Measurements from ENCODE around the gene ITPK1.

The ITPK1 gene

GRCh38 chr14:92922155-92922735 lies 193.5 kb downstream of the ITPK1 start:
- DNase-seq (ENCODE audit: low spot score), result no peak

DNA sequence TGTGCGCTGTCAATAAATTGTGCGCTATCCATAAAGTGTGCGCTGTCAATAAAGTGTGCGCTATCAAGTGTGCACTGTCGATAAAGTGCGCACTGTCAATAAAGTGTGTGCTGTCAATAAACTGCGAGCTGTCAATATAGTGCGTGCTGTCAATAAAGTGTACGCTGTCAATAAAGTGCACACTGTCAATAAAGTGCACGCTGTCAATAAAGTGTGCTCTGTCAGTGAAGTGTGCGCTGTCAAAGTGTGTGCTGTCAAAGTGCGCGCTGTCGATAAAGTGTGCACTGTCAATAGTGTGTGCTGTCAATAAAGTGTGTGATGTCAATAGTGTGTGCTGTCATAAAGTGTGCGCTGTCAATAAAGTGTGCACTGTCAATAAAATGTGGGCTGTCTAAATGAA lies 195.7 kb downstream of the ITPK1 start:
- DNase-seq (ENCODE audit: low spot score), result no peak

- DNase-seq (ENCODE audit: low spot score), result no peak
Measured at GRCh38 chr14:92917956-92918355, 197.8 kb downstream of the ITPK1 start.

- DNase-seq (ENCODE audit: low spot score), result no peak
Measured at GRCh38 chr14:92917041-92917940, 198.4 kb downstream of the ITPK1 start.

DNA sequence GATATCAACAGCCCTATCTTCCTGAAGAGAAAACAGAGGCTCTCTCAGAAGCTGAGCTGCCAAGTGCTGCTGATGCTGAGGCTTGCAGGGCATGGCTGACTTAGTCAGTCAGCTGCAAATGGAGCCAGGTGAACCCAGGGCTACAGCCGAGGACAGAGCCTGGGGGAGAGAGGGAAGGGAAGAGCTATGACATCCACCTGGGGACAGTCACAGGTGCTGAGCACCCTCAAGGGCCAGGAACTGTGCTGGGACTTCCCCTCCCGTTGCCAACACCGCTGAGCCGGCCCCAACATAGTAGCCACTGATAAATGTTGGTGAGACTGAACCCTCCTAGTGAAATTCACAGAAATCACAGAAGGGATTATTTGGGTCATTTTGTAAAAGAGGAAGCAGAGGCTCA lies 199.5 kb downstream of the ITPK1 start:
- DNase-seq (ENCODE audit: low spot score), result no peak

DNA sequence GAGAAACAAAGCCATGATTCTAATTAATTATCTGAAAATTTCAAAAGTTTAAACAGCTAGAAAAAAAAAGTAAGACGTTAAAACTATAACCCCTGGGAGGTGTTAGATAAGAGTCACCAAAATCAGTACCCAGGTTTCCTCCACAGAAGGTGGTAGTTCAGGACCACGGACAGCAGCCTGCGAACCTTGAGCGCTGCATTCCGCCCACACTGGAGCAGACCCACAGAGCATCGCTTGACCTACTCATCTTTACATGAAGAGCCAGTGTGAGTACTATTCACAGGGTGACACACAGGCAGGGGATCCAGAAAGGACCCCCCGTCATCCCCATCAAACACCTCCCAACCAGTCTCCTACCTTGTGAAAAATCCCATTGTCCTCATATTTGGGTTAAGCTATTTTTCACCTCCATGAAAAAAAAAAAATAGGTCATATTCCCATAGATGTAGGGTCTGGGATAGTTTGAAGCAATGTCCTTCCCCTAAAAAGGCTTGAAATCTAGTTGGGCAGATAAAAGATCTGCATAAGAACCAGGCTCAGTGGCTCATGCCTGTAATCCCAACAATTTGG lies 201.6 kb downstream of the ITPK1 start:
- DNase-seq (ENCODE audit: low spot score), result no peak

DNA sequence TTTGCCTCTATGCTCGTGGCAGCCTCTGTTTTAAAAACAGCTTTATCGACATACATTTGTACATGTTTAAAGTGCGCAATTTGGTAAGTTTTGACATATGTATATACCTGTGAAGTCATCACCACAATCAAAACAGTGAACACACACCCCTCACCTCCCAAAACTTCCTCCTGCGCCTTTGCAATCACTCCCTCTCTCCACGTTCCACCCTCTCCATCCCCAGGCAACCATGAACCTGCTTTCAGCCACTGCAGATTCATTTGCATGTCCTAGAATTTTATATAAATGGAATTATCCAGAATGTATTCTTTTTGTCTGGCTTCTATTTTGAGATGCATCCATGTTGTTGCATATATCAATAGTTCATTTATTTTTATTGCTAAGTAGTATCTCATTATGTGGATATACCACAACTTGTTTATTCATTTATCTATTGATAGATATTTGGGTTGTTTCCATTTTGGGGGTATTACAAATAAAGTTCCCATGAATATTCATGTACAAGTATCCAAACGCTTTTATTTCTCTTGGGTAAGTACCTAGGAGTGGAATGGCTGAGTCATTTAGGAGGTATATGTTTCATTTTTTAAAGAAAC lies 208.3 kb downstream of the ITPK1 start:
- no peak for DNase-seq (ENCODE audit: low spot score)

DNA sequence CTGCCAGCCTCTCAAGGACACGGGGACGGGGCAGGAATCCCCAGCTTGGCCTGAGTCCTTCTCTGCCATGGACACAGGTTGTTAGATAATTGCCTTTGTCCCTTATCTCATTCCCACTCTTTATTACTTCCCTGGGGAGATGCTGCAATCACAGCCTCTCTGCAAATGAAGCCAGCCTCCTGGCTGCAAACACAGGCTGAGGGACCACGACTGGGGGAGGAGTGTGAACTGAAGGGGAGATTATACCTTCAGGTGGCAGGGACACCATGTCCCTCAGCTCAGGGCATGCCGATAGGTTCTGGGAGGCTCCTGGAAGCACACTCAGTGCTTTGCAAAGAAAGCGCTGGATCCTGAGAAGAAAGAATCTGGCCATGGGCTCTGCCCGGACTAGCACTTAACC lies 208.9 kb downstream of the ITPK1 start:
- no peak for DNase-seq (ENCODE audit: low spot score)

- DNase-seq (ENCODE audit: low spot score), result no peak
Measured at GRCh38 chr14:92906420-92906819, 209.3 kb downstream of the ITPK1 start.

- DNase-seq (ENCODE audit: low spot score), result no peak
Measured at GRCh38 chr14:92905667-92906066, 210.1 kb downstream of the ITPK1 start.

GRCh38 chr14:92903359-92903758 lies 212.4 kb downstream of the ITPK1 start:
- no peak for DNase-seq (ENCODE audit: low spot score)

- DNase-seq (ENCODE audit: low spot score), result no peak
Measured at GRCh38 chr14:92902726-92903125, 213.0 kb downstream of the ITPK1 start.

DNA sequence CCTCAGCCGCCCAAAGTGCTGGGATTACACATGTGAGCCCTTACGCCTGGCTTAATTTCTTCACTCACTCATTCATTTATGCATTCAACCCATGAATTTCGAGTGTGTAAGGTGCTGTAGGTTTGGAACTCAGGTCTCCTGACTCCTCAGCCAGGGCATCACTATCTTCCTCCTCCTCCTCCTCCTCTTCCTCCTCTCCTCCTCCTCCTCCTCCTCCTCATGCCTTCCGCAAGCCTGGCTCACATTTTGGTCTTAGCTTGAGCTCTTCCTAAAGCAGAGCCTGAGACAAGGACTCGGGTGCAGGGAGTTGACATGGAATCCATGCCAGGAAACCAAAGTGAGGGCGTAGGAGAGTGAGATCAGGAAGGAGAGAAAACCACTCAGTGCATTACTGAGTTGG lies 213.5 kb downstream of the ITPK1 start:
- no peak for DNase-seq (ENCODE audit: low spot score)

- no peak for DNase-seq (ENCODE audit: low spot score)
Measured at GRCh38 chr14:92900660-92901059, 215.1 kb downstream of the ITPK1 start.

DNA sequence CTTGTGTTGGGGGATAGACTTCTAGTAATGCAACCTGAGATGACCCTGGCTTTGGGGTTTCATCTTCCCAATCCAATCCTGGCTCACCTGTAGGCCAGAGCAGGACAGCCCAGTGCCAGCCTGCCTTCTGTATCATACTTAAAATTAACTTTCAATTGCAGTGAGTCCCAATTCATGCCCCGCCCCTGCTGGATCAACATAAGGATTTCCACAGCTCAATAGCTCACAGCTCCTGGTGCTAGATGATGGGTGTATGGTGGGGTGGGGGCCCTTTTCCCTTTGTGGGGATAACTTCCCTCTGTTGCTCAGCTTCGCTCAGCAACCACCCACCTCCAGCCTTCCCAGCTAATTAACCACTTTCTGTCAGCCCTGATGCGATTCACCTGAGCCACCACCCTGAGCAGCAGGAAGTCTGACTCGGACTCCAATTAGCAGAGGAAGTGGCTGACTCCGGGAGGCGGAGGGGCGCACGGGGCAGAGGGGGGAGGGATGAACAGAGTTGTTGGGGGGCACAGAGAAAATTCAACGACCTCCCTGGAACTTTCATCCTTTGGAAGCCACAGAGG lies 217.1 kb downstream of the ITPK1 start:
- DNase-seq (ENCODE audit: low spot score), result no peak

- no peak for DNase-seq (ENCODE audit: low spot score)
Measured at GRCh38 chr14:92897922-92898565, 217.7 kb downstream of the ITPK1 start.

- no peak for DNase-seq (ENCODE audit: low spot score)
Measured at GRCh38 chr14:92895352-92895878, 220.3 kb downstream of the ITPK1 start.

DNA sequence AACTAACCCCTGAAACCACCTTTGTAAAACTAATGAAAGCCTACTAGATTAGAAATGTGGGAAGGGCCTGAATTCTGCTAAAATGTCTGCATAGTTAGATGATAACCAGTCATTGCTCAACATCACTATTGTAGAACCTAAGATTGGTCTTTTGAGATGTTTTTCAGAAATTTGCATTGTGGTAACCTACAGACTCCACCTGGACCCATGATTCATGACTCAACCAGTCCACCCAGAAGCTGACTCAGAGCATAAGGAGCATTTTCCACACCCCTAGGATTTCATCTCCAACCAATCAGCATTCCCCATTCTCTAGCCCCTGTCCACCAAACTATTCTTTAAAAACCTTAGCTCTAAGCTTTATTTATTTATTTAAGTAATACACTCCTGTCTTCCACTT lies 223.1 kb downstream of the ITPK1 start:
- DNase-seq (ENCODE audit: low spot score), result no peak

GRCh38 chr14:92890830-92891588 lies 224.7 kb downstream of the ITPK1 start:
- DNase-seq (ENCODE audit: low spot score), result no peak

GRCh38 chr14:92888896-92889295 lies 226.8 kb downstream of the ITPK1 start:
- DNase-seq (ENCODE audit: low spot score), result no peak

- no peak for DNase-seq (ENCODE audit: low spot score)
Measured at GRCh38 chr14:92887157-92887556, 228.6 kb downstream of the ITPK1 start.

Measured in germinal center (tissue), 1 donor.